AG04449 (cell line): ENCODE data around the gene PTAR1.

Experiments used
- CTCF ChIA-PET: fragments of 350-600 bp; formaldehyde crosslinking; extraction: SDS; loops from one replicate; lab custom pipeline; 2021; ENCODE audit warnings: antibody characterized with exemption; lab: Yijun Ruan, JAX
- POLR2A ChIA-PET: fragments of 400-600, 350-600 bp; formaldehyde crosslinking; extraction: SDS; loops from one replicate; lab custom pipeline; 2020; ENCODE audit warnings: antibody characterized with exemption, inconsistent platforms; lab: Yijun Ruan, JAX
- DNase-seq: peaks from one replicate; pipeline ENCODE4 v3.0.0-alpha.2; 2010; ENCODE audit warnings: low read depth, low spot score
- H3K4me3 ChIP-seq: 2 replicates; pipeline ENCODE4 v1.5.1; 2011; ENCODE audit warnings: low read depth, mild to moderate bottlenecking, control low read depth, low read length
- TF ChIP-seq, protein P1 (sequence below): IDR thresholded peaks from one replicate; pipeline ENCODE4 v1.5.1; 2011; ENCODE audit warnings: mild to moderate bottlenecking, moderate library complexity, low read length, control low read depth, inconsistent platforms; ENCODE audit not compliant: insufficient read depth; ENCODE audit errors: missing control alignments

The PTAR1 gene

DNA sequence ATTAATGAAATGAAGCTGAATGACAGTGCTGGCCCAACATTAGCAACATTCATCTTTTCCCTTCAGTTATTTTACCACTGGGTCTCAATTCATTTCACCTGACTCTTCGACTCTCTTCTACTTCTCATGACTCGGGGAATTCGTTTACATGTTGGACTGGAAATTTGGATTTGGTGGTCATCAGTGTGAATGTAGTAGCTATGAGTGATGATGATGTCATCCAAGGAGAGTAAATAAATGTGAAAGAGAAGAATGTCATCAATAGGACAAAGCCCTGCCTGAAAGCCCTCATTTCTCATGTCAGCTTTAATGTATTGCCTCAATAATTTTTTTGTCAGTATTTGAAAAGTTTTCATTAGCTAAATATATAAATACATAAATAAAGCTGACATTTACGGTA, 38.9 kb upstream of the PTAR1 start:
- CTCF ChIA-PET = interaction anchor here (1.2 to 3.0 kb wide), 3 partner anchors 9 to 377 kb away, joined by 4 to 15 read pairs (median 4); no protein-coding TSS in a partner anchor

DNA sequence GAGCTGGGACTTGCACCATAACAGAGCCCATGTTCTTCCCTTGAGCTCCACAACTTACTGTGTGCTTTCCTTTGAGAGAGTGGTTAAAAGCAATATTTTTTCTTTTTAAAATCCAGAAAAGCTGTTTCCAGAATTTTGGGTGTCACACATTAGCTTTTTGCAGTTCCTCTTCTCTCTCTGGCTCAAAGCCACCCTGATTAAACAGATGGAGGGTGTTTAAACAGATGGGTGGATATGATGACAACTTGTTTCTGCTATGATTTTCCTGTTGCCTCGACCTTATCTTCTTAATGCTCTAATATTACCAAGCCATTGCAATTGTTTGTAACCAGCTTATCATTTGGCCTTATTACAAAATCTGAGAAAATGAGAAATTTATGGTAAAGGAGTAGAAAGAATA, 37.9 kb upstream of the PTAR1 start:
- TF ChIP-seq, protein P1, sequence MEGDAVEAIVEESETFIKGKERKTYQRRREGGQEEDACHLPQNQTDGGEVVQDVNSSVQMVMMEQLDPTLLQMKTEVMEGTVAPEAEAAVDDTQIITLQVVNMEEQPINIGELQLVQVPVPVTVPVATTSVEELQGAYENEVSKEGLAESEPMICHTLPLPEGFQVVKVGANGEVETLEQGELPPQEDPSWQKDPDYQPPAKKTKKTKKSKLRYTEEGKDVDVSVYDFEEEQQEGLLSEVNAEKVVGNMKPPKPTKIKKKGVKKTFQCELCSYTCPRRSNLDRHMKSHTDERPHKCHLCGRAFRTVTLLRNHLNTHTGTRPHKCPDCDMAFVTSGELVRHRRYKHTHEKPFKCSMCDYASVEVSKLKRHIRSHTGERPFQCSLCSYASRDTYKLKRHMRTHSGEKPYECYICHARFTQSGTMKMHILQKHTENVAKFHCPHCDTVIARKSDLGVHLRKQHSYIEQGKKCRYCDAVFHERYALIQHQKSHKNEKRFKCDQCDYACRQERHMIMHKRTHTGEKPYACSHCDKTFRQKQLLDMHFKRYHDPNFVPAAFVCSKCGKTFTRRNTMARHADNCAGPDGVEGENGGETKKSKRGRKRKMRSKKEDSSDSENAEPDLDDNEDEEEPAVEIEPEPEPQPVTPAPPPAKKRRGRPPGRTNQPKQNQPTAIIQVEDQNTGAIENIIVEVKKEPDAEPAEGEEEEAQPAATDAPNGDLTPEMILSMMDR = no peak
- ChIA-PET POLR2A (no interaction called here), CTCF (interaction anchor here (0.9 to 1.2 kb wide), 2 partner anchors 10 to 12 kb away, joined by 3 to 4 read pairs; no protein-coding TSS in a partner anchor)
- H3K4me3 ChIP-seq = no peak overlapping the region
- no peak for DNase-seq

More for the DNA sequence above, 38.9 kb upstream of the PTAR1 start:
- TF ChIP-seq, protein P1 = no peak
- no peak for DNase-seq
- POLR2A ChIA-PET = no interaction called here
- H3K4me3 ChIP-seq = no peak overlapping the region

DNA sequence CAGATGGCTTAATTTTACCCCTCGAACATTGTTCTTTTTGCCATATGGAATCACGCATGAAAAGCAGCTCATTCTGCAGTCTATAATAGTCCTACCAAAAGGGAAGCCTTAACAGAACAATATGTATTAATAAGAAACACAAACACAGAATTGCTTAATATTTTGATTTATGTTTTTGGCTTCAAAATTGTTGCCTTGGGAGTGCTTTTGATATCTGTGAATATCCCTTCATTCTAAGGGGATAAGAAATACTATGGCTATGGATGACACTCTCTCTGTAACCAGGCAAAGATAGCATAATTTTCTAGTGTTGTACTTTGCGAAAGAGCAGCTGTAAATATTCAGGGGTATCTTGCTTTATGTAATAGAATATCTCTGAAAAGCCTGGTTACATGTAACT, 34.5 kb upstream of the PTAR1 start:
- ChIA-PET CTCF (no interaction called here), POLR2A (no interaction called here)
- no peak for DNase-seq
- no peak overlapping the region for H3K4me3 ChIP-seq
- TF ChIP-seq, protein P1 = no peak

DNA sequence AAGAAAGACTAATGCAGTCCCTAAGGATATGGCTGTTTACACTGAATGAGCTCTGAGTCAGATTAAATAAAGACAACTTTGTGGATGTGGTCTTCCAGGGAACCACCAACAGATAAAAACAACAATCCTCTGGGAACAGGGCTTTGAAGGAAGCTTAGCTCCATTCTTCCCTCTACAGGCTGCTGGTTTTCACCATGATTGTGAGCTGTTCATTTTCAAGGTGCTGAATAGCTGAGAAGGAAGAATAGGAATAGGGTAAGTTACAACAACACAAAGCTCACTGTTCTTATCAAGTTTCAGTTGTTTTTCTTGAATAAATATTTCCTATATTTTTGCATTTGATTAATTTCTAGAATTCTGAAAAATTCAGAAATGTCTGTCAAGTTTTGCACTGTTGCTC, 25.9 kb upstream of the PTAR1 start:
- no peak overlapping the region for H3K4me3 ChIP-seq
- DNase-seq = peak; percentile 14
- CTCF ChIA-PET = interaction anchor here (0.7 to 2.3 kb wide), 13 partner anchors 12 to 365 kb away, joined by 3 to 9 read pairs (median 4); no protein-coding TSS in a partner anchor
- POLR2A ChIA-PET = no interaction called here
- TF ChIP-seq, protein P1 = peak; percentile 66

DNA sequence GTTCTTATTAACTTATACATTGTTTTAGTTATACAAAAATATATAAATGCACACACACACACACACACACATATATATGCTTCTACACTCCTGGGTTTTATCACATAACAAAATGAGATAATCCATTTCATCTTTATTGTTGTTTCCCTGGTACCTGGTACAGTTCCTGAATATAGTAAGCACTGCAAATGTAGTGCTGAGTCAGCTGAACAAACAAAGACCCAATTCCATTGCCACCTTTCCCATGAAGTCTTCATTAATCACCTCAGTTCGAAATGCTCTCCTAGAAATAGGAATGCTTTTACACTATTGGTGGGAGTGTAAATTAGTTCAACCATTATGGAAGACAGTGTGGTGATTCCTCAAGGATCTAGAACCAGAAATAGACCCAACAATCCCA, 13.4 kb upstream of the PTAR1 start:
- CTCF ChIA-PET = no interaction called here
- H3K4me3 ChIP-seq = no peak overlapping the region
- DNase-seq = no peak
- POLR2A ChIA-PET = no interaction called here
- TF ChIP-seq, protein P1 = no peak

DNA sequence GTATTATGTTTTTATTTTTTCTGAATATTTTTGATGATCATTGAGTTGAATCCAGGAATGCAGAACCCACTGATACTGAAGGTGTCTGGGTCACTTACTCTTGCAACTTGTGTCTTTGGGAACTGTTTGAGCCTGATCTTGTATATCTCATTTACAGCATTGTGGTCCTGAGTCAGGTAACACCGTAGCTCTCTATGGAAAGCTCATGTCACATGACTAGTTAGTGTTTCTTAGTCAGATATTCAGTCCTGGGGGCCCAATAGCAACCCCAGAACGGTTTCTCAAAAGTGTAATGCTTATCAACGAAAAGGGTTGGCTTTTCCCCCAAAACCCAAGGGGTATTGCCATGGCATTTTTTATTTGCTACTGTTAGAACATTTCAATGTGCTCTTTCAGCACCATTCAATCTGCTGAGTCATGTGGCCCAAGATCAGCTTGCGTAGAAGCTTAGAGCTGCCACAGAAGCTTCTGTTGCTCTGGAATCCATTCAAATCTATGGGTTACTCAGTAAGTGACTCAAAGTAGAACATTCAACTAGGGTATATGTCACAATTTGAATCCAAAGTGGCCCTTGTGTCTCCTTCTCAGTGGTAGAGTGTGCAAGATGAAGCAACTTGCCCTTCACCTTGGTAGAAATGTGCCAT, 12.1 kb upstream of the PTAR1 start:
- no peak overlapping the region for H3K4me3 ChIP-seq
- TF ChIP-seq, protein P1 = no peak
- POLR2A ChIA-PET = no interaction called here
- peak; percentile 57 for DNase-seq
- CTCF ChIA-PET = interaction anchor here (0.7 to 0.9 kb wide), 2 partner anchors 14 to 286 kb away, joined by 3 read pairs; no protein-coding TSS in a partner anchor
